Embryonic facial prominence (tissue), 1 donor: ENCODE data around the gene CDK5RAP1.
"Not testable (repeated sequence)": the region's sequence is repeated elsewhere in the genome, so short reads cannot be mapped to it uniquely, and the experiment has no call there.

Experiments
- DNase-seq: peaks from one replicate; pipeline ENCODE4 v3.0.0-alpha.2; 2016; ENCODE audit errors: extremely low spot score

Gene CDK5RAP1

GRCh38 chr20:33401184-33401920 lies at the start of gene CDK5RAP1:
Gene CDK5RAP1 (minus strand): TSS chr20:33401519. CDS start chr20:33397064, 4,455 bp downstream.
- peak; percentile 82 for DNase-seq

- DNase-seq: no peak
Measured at GRCh38 chr20:33450867-33451266, 49.5 kb upstream of the CDK5RAP1 start.

GRCh38 chr20:33445881-33446625 lies 44.7 kb upstream of the CDK5RAP1 start:
- no peak for DNase-seq

GRCh38 chr20:33444797-33445560 lies 43.7 kb upstream of the CDK5RAP1 start:
- no peak for DNase-seq

GRCh38 chr20:33443512-33444239 lies 42.4 kb upstream of the CDK5RAP1 start, which contains the start of gene SNTA1:
Gene SNTA1 (minus strand): TSS chr20:33443763. CDS start chr20:33443620, 143 bp downstream.
- no peak for DNase-seq

GRCh38 chr20:33443006-33443511 lies 41.7 kb upstream of the CDK5RAP1 start:
- DNase-seq: no peak

- no peak for DNase-seq
Measured at GRCh38 chr20:33442136-33443005, 41.1 kb upstream of the CDK5RAP1 start.

GRCh38 chr20:33441142-33441955 lies 40.0 kb upstream of the CDK5RAP1 start:
- no peak for DNase-seq

- DNase-seq: not testable (repeated sequence)
Measured at GRCh38 chr20:33440562-33440961, 39.2 kb upstream of the CDK5RAP1 start.

GRCh38 chr20:33438481-33438880 lies 37.2 kb upstream of the CDK5RAP1 start:
- DNase-seq: no peak

GRCh38 chr20:33437141-33437911 lies 36.0 kb upstream of the CDK5RAP1 start:
- no peak for DNase-seq

- no peak for DNase-seq
Measured at GRCh38 chr20:33434434-33434833, 33.1 kb upstream of the CDK5RAP1 start.

- DNase-seq: no peak
Measured at GRCh38 chr20:33433465-33434234, 32.3 kb upstream of the CDK5RAP1 start.

- DNase-seq: no peak
Measured at GRCh38 chr20:33431797-33432381, 30.6 kb upstream of the CDK5RAP1 start.

GRCh38 chr20:33423875-33424274 lies 22.6 kb upstream of the CDK5RAP1 start:
- not testable (repeated sequence) for DNase-seq

GRCh38 chr20:33423141-33423834 lies 22.0 kb upstream of the CDK5RAP1 start:
- no peak for DNase-seq
